Endothelial cell (in vitro differentiated cells): ENCODE results near the gene ARRB2. TPM values are rescaled to one million over a fixed set of nuclear protein-coding genes. Genes with fewer than 3 reads are reported as not detected.
"Not testable (repeated sequence)": the region's sequence is repeated elsewhere in the genome, so short reads cannot be mapped to it uniquely, and the experiment has no call there.

Source experiments
- DNase-seq: peaks from one replicate; pipeline ENCODE4 v3.0.0; 2021; ENCODE audit warnings: low spot score
- H3K27ac Mint-ChIP-seq: one replicate; pipeline ENCODE4 v1.8.0; 2021; ENCODE audit warnings: mixed read lengths, inconsistent platforms; ENCODE audit not compliant: unreplicated experiment
- H3K27me3 Mint-ChIP-seq: one replicate; pipeline ENCODE4 v1.8.0; 2021; ENCODE audit warnings: mild to moderate bottlenecking, moderate library complexity, mixed read lengths, inconsistent platforms; ENCODE audit not compliant: unreplicated experiment
- H3K36me3 Mint-ChIP-seq: one replicate; pipeline ENCODE4 v1.8.0; 2021; ENCODE audit warnings: mild to moderate bottlenecking, low read depth, mixed read lengths, inconsistent platforms; ENCODE audit not compliant: unreplicated experiment
- H3K4me1 Mint-ChIP-seq: one replicate; pipeline ENCODE4 v1.8.0; 2021; ENCODE audit warnings: mild to moderate bottlenecking, mixed read lengths, inconsistent platforms; ENCODE audit not compliant: unreplicated experiment
- H3K4me3 Mint-ChIP-seq: one replicate; pipeline ENCODE4 v1.8.0; 2021; ENCODE audit warnings: mild to moderate bottlenecking, mixed read lengths, inconsistent platforms; ENCODE audit not compliant: unreplicated experiment
- H3K9me3 Mint-ChIP-seq: one replicate; pipeline ENCODE4 v1.8.0; 2021; ENCODE audit warnings: mixed read lengths, inconsistent platforms; ENCODE audit not compliant: unreplicated experiment
- total RNA-seq: library from RNA; stranded (reverse); fragmentation: NEBNext Ultra II Directional; extraction: Animal tissue kit (Norgen Biotek cat#: 25700); gene quantifications from one replicate; pipeline ENCODE4 v1.2.1, GENCODE V29; 2021; ENCODE audit not compliant: unreplicated experiment
- TF ChIP-seq, protein P1 (sequence below): fragments of 200-600 bp; sonication (generic); IDR thresholded peaks from one replicate; pipeline ENCODE4 v1.5.0; 2021; ENCODE audit warnings: antibody characterized with exemption; ENCODE audit not compliant: unreplicated experiment

ARRB2 gene
- total RNA-seq, 1 donor from 2014 or later: 51.1 TPM

DNA sequence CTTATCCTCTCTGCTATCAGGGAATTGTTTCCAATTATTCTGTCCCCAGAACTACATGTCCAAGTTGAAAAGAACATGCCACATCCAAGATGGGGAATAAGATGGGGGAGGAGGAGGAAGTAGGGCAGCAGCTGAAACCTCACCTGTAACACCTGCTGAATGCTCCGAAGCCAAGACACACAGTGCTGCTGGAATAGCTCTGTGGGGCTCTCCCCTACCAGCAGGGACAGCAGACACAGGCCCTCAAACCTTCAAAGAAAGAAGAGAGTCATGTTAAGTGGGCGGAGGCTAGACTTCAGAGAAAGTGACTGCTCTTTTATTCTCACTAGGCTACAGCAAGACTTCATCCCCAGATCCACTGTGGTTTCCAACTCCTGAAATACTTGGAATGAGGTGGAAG lies 19.7 kb upstream of the ARRB2 start:
- DNase-seq: no peak
- no peak overlapping the region for H3K27ac Mint-ChIP-seq
- TF ChIP-seq, protein P1, sequence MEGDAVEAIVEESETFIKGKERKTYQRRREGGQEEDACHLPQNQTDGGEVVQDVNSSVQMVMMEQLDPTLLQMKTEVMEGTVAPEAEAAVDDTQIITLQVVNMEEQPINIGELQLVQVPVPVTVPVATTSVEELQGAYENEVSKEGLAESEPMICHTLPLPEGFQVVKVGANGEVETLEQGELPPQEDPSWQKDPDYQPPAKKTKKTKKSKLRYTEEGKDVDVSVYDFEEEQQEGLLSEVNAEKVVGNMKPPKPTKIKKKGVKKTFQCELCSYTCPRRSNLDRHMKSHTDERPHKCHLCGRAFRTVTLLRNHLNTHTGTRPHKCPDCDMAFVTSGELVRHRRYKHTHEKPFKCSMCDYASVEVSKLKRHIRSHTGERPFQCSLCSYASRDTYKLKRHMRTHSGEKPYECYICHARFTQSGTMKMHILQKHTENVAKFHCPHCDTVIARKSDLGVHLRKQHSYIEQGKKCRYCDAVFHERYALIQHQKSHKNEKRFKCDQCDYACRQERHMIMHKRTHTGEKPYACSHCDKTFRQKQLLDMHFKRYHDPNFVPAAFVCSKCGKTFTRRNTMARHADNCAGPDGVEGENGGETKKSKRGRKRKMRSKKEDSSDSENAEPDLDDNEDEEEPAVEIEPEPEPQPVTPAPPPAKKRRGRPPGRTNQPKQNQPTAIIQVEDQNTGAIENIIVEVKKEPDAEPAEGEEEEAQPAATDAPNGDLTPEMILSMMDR: no peak
- no peaks in the 10 kb centered on the region for H3K9me3 Mint-ChIP-seq
- H3K36me3 Mint-ChIP-seq: peaks cover 33% of the 10 kb centered on the region
- no peaks in the 10 kb centered on the region for H3K4me1 Mint-ChIP-seq
- H3K4me3 Mint-ChIP-seq: no peak overlapping the region
- no peaks in the 10 kb centered on the region for H3K27me3 Mint-ChIP-seq

DNA sequence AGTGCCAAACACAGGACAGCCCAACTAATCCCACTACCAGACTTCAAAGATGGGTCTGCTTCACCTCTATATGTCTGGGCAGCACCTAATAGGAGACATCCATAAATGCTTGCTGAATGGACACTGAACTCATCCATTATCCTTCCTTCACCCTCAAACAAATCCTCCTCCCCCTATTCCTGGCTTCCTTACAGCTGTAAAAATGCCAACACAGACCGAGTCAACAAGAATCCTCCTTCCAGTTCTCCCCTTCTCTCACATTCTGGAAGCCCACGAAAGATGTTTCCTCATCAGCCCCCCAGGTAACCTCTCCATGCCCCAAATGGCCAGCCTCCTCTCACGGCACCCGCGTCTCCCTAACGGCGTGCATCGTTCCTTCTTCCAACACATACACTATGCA lies 18.7 kb upstream of the ARRB2 start:
- TF ChIP-seq, protein P1: no peak
- peak overlapping the region; percentile 19 for H3K4me3 Mint-ChIP-seq
- no peak for DNase-seq
- peaks cover 3% of the 10 kb centered on the region for H3K27me3 Mint-ChIP-seq
- H3K36me3 Mint-ChIP-seq: peaks cover 35% of the 10 kb centered on the region
- peaks cover 2% of the 10 kb centered on the region for H3K4me1 Mint-ChIP-seq
- no peaks in the 10 kb centered on the region for H3K9me3 Mint-ChIP-seq
- peak overlapping the region; percentile 28 for H3K27ac Mint-ChIP-seq

DNA sequence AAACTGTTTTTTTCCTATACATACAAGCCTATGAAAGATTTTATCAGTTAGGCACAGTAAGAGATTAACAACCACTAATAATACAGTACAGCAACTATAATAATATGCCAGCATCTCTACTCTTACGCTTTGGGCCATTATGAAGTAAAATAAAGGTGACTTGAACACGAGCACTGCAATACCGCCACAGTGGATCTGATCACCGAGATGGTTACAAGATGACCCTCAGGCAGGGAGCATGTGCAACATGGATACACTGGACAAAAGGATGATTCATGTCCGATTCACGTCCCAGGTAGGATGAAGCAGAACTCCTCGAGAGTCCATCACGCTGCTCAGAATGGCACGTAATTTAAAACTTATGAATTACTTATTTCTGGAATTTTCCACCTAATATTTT lies 17.0 kb upstream of the ARRB2 start:
- Mint-ChIP-seq H3K36me3 (peaks cover 30% of the 10 kb centered on the region), H3K4me3 (no peak overlapping the region), H3K27ac (no peak overlapping the region), H3K27me3 (peaks cover 3% of the 10 kb centered on the region), H3K4me1 (peaks cover 5% of the 10 kb centered on the region), H3K9me3 (no peaks in the 10 kb centered on the region)
- DNase-seq: no peak
- TF ChIP-seq, protein P1: no peak

DNA sequence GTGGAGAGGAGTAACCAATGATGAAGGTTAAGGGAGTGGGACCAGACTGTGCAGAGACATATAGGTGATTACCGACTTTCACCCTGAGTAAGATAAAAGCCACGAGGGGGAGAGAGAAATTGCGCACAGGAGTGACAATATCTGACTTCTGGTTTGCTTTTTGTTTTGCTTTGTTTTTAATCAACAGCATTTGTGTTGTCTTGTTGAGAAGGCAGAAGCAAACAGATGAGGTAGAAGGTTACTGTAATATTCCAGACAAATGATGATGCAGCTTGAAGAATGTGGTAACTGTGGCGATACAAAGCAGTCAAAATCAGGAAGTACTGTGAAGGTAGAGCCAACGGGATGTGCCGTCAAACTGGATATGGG lies 14.0 kb upstream of the ARRB2 start:
- H3K27ac Mint-ChIP-seq: peak overlapping the region; percentile 5
- peaks cover 10% of the 10 kb centered on the region for H3K4me1 Mint-ChIP-seq
- DNase-seq: no peak
- H3K4me3 Mint-ChIP-seq: peak overlapping the region; percentile 52
- peaks cover 15% of the 10 kb centered on the region for H3K36me3 Mint-ChIP-seq
- H3K9me3 Mint-ChIP-seq: no peaks in the 10 kb centered on the region
- TF ChIP-seq, protein P1: no peak
- peaks cover 3% of the 10 kb centered on the region for H3K27me3 Mint-ChIP-seq

DNA sequence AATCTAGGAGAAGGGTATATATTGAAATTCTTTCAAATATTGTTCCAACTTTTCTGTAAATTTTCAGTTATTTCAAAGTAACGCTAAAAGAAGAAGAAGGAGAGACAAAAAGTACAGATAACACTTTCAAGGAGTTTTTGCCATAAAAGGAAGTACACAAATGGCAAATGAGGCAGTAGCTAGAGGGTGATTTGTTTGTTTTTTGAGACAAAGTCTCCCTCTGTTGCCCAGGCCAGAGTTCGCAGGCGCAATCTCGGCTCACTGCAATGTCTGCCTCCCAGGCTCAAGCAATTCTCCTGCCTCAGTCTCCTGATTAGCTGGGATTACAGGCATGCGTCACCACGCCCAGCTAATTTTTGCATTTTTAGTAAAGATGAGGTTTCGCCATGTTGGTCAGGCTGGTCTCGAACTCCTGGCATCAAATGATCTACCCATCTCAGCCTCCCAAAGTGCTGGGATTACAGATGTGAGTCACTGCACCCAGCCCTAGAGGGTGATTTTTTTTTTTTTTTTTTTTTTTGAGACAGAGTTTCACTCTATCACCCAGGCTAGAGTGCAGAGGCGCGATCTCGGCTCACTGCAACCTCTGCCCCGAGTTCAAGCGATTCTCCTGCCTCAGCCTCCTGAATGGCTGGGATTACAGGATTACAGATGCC lies 10.9 kb upstream of the ARRB2 start:
- not testable (repeated sequence) for H3K27ac Mint-ChIP-seq, H3K4me3 Mint-ChIP-seq, H3K27me3 Mint-ChIP-seq, DNase-seq, H3K9me3 Mint-ChIP-seq
- Mint-ChIP-seq H3K36me3 (peaks cover 10% of the 10 kb centered on the region), H3K4me1 (peaks cover 28% of the 10 kb centered on the region)
